GM18498 (cell line): ENCODE measurements around the gene S100A16.
A peak's percentile ranks its signal among the peaks of the same experiment; 100 is the strongest.
"Not testable (repeated sequence)": the region's sequence is repeated elsewhere in the genome, so short reads cannot be mapped to it uniquely, and the experiment has no call there.

Experiments used
- ATAC-seq: cut with Tn5 transposase; IDR thresholded peaks from one replicate; pipeline ENCODE4 v1.9.1; 2021; ENCODE audit warnings: mild to moderate bottlenecking, moderate library complexity; ENCODE audit not compliant: unreplicated experiment

The S100A16 gene

DNA sequence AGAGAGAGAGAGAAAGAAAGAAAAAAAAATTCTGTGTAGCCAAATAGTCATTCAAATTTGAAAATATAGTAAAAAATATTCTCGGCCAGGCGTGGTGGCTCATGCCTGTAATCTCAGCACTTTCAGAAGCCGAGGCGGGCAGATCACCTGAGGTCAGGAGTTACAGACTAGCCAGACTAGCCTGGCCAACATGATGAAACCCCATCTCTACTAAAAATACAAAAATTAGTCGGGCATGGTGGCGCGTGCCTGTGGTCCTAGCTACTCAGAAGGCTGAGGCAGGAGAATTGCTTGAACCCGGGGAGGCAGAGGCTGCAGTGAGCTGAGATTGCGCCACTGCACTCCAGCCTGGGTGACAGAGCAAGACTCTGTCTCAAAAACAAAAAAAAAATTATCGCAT lies 24.9 kb downstream of the S100A16 start:
- not testable (repeated sequence) for ATAC-seq

DNA sequence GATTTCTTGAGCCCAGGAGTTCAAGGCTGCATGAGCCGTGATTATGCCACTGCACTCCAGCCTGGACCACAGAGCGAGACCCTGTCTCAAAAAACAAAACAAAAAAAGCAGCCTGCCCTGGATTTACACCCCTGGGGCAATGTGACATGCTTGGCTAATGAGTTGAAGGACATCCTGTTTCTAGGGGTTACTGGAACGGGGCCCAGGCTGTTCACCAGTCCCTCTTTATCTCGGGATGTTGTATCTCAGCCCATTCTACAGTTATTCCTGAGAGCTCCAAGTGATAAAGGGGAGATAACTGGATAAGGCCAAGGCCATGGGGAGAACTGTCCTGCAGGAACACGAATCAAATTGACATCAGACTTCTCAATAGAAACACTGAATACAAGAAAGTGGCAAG lies 25.6 kb downstream of the S100A16 start:
- ATAC-seq, result no peak

DNA sequence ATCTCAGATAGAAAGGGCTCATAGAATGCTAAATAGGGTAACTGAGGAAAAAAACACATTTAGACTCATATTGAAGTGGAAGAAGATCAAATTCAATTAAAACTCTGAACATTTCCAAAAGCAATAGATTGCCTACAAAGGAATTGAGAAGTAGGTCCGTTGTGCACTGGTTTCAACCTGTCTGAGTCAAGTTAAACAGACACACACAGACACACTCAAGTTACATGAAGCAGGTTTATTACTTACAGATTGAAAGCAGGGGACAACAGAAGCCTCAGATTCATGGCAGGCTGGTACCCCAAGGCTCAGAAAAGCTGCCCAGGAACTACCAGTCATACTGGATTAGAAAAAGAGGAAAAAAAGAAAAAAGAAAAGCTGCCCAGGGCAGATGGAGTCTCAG lies 26.6 kb downstream of the S100A16 start:
- no peak for ATAC-seq

DNA sequence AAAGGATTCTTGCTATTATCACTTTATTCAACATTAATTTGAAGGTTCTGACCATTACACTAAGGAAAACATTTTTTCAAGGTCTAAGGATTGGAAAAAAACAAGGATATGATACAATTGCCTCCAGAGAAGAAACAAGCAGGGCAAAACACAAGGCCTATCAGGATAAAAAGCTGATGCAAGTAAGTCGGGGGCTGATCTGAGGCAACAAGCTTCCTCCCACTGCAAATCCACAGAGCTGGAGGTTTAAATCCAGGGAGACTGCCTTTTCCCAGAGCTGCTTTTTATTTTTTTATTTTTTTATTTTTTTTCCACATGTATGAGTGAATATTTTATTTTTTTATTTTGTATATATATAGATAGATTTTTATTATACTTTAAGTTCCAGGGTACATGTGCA lies 27.9 kb downstream of the S100A16 start:
- ATAC-seq, result no peak

DNA sequence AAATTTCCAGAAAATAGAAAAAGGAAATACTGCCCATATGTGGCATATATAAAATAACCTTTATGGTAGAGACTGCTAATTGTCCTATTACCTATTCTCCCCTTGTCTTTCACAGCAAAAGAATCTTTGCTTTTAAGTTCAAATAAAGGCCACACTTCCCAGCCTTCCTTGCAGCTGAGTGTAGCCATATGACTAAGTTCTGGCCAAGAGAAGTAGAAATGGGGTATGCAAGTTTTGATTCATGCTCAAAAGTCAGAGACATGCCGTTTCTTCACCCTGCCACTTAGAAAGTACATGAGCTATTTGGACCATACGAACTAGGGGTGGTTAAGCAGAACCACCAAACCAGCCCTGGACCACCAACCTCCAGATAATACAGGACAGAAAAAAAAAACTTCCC lies 29.0 kb downstream of the S100A16 start:
- ATAC-seq, result no peak

DNA sequence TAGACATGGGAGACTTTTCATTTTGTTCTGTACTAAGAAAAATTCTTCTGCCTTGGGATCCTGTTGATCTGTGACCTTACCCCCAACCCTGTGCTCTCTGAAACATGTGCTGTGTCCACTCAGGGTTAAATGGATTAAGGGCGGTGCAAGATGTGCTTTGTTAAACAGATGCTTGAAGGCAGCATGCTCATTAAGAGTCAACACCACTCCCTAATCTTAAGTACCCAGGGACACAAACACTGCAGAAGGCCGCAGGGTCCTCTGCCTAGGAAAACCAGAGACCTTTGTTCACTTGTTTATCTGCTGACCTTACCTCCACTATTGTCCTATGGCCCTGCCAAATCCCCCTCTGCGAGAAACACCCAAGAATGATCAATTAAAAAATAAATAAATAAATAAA lies 29.4 kb downstream of the S100A16 start:
- not testable (repeated sequence) for ATAC-seq

DNA sequence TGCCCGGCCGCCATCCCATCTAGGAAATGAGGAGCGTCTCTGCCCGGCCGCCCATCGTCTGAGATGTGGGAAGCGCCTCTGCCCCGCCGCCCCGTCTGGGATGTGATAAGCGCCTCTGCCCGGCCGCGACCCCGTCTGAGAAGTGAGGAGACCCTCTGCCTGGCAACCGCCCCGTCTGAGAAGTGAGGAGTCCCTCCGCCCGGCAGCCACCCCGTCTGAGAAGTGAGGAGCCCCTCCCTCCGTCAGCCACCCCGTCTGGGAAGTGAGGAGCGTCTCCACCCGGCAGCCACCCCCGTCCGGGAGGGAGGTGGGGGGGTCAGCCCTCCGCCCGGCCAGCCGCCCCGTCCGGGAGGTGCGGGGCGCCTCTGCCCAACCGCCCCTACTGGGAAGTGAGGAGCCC lies 30.1 kb downstream of the S100A16 start:
- ATAC-seq, result not testable (repeated sequence)

DNA sequence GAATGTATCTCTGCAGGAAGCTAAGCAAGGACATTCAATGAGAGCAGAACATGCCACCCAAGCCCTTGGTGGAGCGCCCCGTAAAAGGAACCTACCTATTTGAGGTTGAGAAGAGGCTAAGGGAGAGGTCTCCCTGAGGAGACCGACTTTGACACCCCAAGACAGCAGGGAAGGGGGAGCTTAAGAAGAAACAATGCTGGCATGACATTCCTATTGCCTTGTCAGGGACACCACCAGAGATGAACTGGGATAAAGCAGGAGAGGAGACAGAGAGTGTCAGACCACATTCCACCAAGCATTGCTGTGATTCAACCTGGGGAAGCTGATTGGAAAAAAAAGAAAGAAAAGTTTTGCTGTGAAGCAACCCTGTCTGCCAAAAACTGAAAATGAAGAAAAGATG lies 34.0 kb downstream of the S100A16 start:
- no peak for ATAC-seq

DNA sequence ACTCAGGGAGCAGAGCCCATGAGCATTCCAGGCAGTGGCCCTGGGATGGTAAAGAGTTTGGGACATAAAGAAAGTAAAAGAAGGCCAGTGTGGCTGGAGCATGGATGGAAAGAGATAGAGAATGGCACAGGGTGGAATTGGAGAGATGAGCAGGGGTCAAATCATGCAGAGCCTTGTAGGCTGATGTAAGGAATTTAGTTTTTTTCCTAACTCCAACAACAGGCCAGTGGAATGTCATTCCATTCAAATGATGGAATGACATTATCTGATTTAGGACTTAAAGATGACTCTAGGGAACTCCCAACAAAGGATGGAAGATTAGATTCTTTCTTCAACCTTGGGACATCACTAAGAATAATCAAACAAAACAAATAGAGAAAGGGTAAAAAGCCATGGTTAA lies 34.4 kb downstream of the S100A16 start:
- no peak for ATAC-seq

DNA sequence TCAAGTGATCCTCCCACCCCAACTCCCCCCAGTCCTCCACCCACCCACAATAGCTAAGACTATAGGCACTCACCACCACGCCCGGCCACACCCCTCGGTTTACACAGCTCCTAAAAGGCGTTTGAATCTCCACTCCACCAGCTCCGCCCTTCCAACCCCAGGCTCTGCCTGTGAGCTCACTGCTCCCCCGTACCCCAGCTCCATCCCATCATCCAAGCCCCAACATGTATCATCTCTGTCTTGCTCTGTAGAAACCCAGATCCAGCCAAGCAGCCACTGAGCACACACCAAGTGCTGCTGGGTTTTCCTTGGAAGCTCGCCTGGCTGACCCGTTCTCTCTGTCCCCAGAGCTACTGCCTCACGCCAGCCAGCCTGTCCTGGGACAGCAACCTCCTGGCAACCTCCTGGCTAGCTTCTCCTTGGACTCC lies 35.3 kb downstream of the S100A16 start:
- ATAC-seq, result no peak

DNA sequence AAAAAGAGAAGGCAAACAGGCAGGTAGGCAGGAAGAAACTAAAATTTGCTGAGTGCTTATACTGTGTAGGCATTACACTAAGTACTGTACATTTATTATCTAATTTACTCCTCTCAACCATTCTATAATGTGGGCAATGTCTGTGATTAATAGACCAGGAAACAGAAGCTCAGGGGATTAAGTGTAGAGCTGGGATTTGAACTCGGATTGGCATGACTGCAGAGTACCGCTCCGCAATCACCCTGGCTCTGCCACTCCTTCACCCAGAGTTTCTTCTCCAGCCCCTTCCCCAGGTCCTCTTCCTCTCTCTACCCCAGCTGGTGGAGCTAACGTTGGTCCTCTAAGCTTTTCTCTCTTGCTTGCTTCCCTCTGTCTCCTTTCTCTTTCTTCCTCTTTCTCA lies 35.8 kb downstream of the S100A16 start:
- no peak for ATAC-seq

DNA sequence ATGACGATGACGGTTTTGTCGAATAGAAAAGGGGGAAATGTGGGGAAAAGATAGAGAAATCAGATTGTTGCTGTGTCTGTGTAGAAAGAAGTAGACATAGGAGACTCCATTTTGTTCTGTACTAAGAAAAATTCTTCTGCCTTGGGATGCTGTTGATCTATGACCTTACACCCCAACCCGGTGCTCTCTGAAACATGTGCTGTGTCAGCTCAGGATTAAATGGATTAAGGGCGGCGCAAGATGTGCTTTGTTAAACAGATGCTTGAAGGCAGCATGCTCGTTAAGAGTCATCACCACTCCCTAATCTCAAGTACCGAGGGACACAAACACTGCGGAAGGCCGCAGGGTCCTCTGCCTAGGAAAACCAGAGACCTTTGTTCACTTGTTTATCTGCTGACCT lies 37.4 kb downstream of the S100A16 start:
- not testable (repeated sequence) for ATAC-seq

DNA sequence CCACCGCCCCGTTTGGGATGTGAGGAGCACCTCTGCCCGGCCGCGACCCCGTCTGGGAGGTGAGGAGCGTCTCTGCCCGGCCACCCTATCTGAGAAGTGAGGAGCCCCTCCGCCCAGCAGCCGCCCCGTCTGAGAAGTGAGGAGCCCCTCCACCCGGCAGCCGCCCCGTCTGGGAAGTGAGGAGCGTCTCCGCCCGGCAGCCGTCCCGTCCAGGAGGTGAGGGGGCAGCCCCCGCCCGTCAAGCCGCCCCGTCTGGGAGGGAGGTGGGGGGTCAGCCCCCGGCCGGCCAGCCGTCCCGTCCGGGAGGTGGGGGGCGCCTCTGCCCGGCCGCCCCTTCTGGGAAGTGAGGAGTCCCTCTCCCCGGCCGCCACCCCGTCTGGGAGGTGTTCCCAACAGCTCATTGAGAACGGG lies 37.9 kb downstream of the S100A16 start:
- ATAC-seq, result not testable (repeated sequence)

DNA sequence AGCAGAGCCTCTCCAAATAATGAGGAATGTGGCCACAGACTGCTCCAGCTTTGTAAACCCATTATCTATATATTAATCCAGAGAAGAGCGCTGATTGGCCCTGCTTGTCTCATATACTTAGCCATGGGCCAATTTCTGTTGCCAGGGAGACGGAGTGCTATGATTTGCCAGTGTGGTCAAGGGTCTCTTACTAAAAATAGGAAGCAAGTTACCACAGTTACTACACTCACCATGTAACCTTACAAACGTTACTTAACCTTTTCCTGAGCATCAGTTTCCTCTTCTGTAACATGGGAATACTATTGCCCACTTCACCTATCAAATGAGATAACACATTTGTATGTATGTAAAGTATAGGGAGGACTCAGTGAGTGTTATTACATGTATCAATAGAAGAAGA lies 39.6 kb downstream of the S100A16 start:
- ATAC-seq, result no peak

DNA sequence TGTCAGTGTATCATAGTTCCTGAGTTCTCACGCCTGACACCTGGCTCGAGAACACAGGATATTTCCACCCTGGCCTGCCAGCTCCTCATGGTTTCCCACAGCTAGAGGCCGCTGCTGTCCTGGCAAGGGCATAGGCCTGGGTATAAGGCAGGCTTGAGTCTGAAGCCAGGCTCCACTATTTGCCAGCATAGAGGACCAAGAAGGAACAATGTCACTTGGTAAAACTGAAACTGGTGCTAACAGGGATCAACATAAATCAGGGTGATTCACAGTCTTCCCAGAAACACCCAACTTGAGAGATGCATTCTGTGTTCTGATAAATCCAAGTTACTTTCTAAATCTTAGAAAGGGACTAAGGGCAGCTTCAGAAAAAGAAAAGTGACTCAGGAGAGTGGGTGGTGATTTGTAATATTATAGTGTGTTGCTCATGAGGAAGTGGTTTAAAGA lies 40.3 kb downstream of the S100A16 start:
- ATAC-seq, result no peak

DNA sequence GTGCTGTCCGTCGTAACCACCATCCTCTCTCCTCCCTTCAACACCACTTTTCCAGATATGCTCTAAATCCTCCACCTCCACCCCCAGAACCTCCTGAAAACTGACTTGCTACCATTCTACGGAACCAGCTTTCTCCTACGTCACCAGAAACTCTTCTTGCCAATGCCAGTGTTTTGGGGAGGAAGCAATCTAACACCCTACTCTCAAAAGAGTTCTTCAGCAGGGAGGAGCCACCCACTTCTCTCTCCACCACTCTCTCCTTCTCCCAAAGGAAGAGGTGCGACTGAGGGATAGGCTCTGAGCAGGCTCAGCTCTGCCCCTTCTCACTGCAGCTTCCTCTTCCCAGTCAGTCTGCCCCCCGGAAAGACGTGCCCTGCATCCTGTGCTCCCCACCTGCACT lies 41.2 kb downstream of the S100A16 start:
- ATAC-seq, result no peak

DNA sequence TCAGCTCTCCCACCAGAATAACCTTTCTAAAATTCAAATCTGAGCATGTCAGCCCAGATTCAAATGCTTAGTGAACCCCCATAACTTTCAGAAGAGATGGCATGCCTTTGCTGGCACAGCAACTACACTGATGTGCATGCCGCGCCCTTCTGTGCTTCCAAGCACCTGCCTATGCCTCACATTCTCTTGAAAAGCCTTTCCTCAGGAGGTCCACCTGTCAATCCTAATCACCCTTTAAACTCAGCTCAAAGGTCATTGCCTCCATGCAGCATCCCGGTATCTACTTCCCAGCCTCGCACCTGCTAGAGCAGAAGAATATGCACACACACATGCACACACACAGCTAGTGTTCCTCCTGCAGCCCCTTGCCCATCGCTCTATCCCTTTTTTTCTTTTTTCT lies 42.1 kb downstream of the S100A16 start:
- no peak for ATAC-seq

DNA sequence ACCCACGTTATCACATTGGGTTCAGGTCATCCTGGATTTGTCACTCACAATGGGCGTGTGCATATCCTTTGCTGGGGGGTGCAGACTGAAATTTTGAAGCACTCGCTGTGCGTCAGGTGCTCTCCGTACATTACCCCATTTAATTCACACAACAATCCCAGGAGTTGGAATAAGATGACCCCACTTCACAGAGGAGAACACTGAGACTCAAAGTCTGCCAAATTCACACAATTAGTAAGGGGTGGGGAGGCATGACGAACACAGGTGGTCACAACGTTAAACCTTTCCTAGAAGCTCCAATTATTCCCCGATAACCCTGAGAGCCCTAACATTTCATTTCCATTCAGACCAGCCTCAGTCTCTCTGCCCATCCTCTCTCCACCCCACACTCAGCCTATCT lies 43.5 kb downstream of the S100A16 start:
- no peak for ATAC-seq

DNA sequence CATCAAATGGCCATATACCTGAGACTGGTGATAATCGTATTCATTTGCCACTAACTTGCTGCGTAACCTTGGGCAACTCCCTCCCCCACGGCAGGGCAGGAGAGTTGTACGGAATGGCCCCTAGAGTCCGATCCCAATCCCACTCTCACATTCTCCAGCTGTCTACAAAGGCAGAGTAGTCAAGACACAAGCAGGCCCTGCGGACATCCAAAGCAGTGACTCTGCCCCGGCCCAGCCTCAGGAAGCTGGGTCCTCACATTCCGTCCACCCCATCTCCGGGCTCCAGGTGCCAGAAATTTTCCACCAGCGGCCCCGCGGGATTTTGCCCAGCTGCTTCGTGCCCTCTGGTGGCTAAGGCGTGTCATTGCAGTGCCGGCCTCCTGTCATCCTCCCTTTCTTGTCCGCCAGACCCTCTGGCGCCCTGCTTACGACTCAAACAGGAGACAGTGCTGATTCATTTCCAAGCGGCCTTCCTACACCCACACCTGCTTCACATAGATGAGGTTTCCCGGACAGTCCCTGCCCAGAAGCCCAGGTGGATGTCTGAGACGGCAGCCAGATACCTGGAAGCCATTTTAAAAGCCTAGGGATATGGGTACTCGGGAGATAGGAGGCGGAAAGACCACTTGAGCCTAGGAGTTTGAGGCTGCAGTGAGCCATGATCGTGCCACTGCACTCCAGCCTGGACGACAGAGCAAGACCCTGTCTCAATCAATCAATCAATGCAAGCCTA lies 44.4 kb downstream of the S100A16 start:
- ATAC-seq, result no peak

DNA sequence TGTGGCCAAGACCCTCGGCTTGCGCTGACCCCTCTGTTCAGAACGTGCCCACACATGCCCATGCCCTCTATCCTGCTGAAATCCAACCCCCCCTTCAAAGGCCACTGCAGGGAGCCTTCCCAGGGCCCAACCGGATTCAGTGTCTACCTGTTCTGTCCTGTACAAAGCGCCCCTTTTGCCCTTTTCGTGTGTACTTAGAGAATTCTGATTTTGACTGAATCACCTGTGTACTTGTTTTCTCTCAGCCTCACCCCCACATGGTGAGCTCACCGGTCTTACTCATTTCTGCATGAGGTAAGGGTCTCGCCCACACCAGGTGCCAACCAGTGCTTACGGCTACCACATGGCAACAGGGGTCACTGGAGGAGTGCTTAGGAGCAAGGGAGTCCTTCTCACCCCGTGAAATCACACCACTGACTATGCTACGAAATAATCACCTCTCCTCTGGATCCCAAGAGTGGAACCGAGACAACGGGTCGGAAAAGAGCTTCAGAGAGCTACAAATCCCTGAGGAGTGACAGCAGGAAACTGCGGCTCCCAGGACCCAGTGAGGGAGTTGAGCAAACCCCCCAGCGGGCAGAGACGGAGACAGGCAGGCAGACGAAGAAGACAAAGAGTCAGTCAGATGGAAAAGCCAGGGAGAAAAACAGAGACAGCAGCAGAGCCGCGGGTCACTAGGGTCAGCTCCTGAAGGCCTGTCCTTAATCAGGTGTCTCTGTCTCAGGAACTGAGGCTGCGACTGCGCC lies 45.1 kb downstream of the S100A16 start:
- no peak for ATAC-seq

DNA sequence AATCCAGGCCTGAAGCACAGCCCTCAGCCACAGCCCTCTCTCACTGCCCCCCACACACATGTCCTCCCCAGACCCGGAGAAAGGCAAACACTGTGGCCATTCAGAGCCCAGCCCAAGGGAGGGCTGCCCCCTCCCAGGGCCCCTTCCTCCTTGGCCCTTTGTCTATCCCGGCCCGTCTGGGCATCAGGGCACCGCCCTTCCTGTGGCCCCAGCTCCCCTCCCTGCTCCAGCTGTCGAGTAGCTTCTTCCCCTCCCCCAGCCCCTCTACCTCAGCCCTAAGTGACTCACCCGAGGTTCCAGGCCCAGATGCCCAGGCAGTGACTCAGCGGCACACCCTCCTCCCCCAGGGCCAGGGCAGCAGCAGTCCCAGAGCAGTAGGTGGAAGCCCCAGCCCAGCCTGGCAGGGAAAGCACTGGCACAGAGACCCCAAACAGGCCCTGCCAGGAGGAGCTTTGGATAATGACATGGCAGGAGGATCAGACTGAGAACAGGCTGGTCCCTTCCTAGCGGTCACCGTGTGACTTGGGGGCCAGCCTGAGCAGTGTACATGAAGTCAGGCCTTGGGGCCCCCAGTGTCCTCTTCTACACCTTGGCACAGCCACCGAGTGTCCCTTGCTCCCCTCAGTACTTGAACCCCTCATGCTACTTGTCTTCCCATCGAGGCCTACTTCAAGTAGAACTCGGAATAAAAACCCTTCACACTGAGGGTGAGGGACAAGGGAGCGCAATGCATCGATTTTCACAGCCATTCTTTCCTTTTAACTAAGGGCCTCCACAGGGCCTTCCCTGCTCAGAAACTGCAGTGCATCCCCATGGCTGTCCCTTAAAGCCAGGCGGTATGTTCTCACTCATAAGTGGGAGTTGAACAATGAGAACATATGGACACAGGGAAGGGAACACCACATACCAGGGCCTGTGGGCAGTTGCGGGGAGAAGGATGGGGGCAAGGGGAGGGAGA lies 46.2 kb downstream of the S100A16 start:
- peak; percentile 37 for ATAC-seq
